GM10248 (cell line): ENCODE results near the gene TMEM184B.
A peak's percentile ranks its signal among the peaks of the same experiment; 100 is the strongest.

Experiments used
- CTCF ChIA-PET: fragments of 300-600 bp; sonication (Branson Sonifier 250); formaldehyde crosslinking; extraction: SDS; loops from one replicate; lab custom pipeline; 2021; ENCODE audit warnings: antibody characterized with exemption; lab: Yijun Ruan, JAX
- POLR2A ChIA-PET: fragments of 350-650 bp; sonication (Branson Sonifier 250); formaldehyde crosslinking; extraction: SDS; loops from one replicate; lab custom pipeline; 2020; ENCODE audit warnings: antibody characterized with exemption; lab: Yijun Ruan, JAX
- DNase-seq: peaks from one replicate; pipeline ENCODE4 v3.0.0; 2012; ENCODE audit errors: extremely low spot score
- TF ChIP-seq, protein P1 (sequence below): IDR thresholded peaks from 2 replicates; pipeline ENCODE4 v1.5.1; 2012; ENCODE audit warnings: mild to moderate bottlenecking, low read depth; ENCODE audit errors: extremely low read depth, missing control alignments, control extremely low read depth

Gene TMEM184B

DNA sequence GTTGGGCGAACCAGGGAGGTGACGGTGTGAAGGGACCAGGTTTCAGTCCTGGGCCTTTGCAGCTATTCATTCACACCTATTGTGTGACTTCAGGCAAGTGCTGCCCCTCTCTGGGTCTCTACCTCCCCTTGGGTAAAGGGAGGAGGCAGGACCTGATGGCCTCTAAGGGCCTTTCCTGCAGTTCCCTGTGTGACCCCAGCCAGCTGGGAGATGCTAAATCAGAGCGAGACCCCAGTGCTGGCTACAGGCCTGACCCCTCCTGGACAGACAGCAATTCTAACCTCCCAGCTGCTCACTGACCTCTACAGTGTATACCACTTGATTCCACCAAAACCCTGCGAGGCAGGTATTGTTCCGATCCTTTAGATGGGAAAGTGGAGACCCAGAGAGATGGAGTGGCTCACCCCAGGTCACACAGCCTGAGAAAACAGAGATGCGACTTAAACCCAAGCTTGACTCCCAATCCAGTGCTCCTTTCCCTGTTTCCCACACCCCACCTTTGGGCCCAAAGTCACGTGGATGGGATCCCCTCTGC lies 64.8 kb downstream of the TMEM184B start:
- CTCF ChIA-PET: interaction anchor here (1.1 to 1.5 kb wide), 2 partner anchors 10 to 108 kb away, joined by 3 read pairs; no protein-coding TSS in a partner anchor
- no peak for DNase-seq
- POLR2A ChIA-PET: no interaction called here
- TF ChIP-seq, protein P1, sequence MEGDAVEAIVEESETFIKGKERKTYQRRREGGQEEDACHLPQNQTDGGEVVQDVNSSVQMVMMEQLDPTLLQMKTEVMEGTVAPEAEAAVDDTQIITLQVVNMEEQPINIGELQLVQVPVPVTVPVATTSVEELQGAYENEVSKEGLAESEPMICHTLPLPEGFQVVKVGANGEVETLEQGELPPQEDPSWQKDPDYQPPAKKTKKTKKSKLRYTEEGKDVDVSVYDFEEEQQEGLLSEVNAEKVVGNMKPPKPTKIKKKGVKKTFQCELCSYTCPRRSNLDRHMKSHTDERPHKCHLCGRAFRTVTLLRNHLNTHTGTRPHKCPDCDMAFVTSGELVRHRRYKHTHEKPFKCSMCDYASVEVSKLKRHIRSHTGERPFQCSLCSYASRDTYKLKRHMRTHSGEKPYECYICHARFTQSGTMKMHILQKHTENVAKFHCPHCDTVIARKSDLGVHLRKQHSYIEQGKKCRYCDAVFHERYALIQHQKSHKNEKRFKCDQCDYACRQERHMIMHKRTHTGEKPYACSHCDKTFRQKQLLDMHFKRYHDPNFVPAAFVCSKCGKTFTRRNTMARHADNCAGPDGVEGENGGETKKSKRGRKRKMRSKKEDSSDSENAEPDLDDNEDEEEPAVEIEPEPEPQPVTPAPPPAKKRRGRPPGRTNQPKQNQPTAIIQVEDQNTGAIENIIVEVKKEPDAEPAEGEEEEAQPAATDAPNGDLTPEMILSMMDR: no peak

GRCh38 chr22:38205261-38206128 lies 67.3 kb downstream of the TMEM184B start:
- TF ChIP-seq, protein P1: no peak
- DNase-seq: no peak
- ChIA-PET POLR2A (interaction anchor here (1.1 kb wide), 1 partner anchor 24 kb away, joined by 3 read pairs; the partner anchor contains the start of gene PLA2G6), CTCF (interaction anchor here (1.0 to 1.9 kb wide), 6 partner anchors 9 to 465 kb away, joined by 3 to 8 read pairs (median 3); no protein-coding TSS in a partner anchor)

GRCh38 chr22:38204784-38205183 lies 68.0 kb downstream of the TMEM184B start:
- TF ChIP-seq, protein P1: no peak
- ChIA-PET POLR2A (interaction anchor here (1.1 kb wide), 1 partner anchor 23 kb away, joined by 3 read pairs; the partner anchor contains the start of gene PLA2G6), CTCF (interaction anchor here (1.3 to 2.2 kb wide), 4 partner anchors 8 to 466 kb away, joined by 3 to 8 read pairs (median 4); no protein-coding TSS in a partner anchor)

GRCh38 chr22:38203855-38204514 lies 68.8 kb downstream of the TMEM184B start:
- POLR2A ChIA-PET: interaction anchor here (1.1 kb wide), 1 partner anchor 23 kb away, joined by 3 read pairs; the partner anchor contains the start of gene PLA2G6

More at GRCh38 chr22:38204784-38205183, 68.0 kb downstream of the TMEM184B start:
- DNase-seq: peak; percentile 53

GRCh38 chr22:38203090-38203810 lies 69.6 kb downstream of the TMEM184B start:
- no peak for DNase-seq
- TF ChIP-seq, protein P1: no peak
- ChIA-PET POLR2A (interaction anchor here (0.5 kb wide), 1 partner anchor 19 kb away, joined by 3 read pairs; no protein-coding TSS in a partner anchor), CTCF (interaction anchor here (1.0 to 2.2 kb wide), 4 partner anchors 9 to 88 kb away, joined by 3 to 5 read pairs (median 4); no protein-coding TSS in a partner anchor)

More at GRCh38 chr22:38203855-38204514, 68.8 kb downstream of the TMEM184B start:
- TF ChIP-seq, protein P1: no peak
- CTCF ChIA-PET: interaction anchor here (0.7 to 2.2 kb wide), 5 partner anchors 9 to 89 kb away, joined by 3 to 8 read pairs (median 4); no protein-coding TSS in a partner anchor
- no peak for DNase-seq
